ENCODE measurements around the gene KCNK1.
A peak's percentile ranks its signal among the peaks of the same experiment; 100 is the strongest.
"Not testable (repeated sequence)": the region's sequence is repeated elsewhere in the genome, so short reads cannot be mapped to it uniquely, and the experiment has no call there.

KCNK1 gene

DNA sequence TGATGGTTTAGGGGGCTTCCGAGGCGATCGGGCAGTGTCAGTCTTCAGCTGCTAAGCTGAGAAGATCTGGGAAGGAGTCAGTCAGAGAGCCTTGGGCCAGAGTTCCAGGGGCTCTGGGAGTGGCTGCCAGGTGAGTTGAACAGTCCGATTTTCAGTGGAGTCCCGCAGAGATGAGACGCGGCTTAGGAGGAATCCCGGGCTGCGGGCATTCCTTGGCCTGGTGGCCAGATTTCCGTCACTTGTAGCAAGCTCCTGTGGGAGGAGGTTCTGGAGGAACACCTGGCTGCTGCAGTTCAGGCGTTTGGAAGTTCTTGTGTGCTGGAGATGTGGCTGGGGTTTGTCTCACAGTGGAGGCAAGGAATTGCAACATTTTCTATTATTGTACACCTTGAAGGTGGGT, 72.7 kb downstream of the KCNK1 start:
- H3K9me3 ChIP-seq (ENCODE audit: control insufficient read depth, low read length); H3K27me3 ChIP-seq (replicated peaks; ENCODE audit: control insufficient read depth, insufficient read depth, low read length); H3K36me3 ChIP-seq (ENCODE audit: control insufficient read depth, insufficient read depth, low read length, severe bottlenecking); H3K4me3 ChIP-seq (ENCODE audit: low read length); H3K9ac ChIP-seq (ENCODE audit: low read length); DNase-seq (ENCODE audit: low read depth): not testable (repeated sequence)
- peaks cover 14% of the 10 kb centered on the region for H3K4me1 ChIP-seq (ENCODE audit: control insufficient read depth, insufficient read depth, low read length)

DNA sequence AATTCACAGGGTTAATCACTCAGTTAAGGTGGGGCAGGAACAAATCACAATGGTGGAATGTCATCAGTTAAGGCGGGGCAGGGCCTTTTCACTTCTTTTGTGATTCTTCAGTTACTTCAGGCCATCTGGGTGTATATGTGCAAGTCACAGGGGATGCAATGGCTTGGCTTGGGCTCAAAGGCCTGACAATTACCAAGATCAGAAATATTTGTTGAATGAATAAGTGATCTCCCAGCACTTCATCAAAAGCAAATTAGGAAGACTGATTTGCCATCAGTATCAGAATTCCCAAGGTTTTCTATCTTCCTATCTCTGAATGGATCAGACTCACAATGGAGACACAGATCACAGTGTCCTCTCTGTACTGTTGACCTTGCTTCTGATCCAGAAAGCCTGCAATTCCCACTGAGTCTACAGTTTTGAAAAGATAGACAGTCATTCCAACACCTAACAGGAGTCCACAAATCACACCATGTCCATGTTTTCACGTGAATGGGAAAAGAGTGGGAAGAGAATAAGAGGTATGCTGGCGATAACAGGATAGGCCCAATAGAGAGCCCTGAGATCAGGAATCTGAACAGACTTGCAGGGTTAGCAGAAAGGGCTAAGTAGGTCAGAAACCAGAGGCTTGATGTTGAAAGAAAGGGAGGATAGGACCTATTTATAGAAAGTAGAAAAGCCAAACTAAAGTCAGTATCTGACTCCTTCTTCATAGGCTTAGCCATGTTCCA, 75.3 kb downstream of the KCNK1 start:
- H3K36me3 ChIP-seq (ENCODE audit: control insufficient read depth, insufficient read depth, low read length, severe bottlenecking) = no peaks in the 10 kb centered on the region
- H3K4me1 ChIP-seq (ENCODE audit: control insufficient read depth, insufficient read depth, low read length) = peaks cover 14% of the 10 kb centered on the region
- peak overlapping the region; percentile 7 for H3K4me3 ChIP-seq (ENCODE audit: low read length)
- no peak overlapping the region for H3K9ac ChIP-seq (ENCODE audit: low read length)
- peaks cover 4% of the 10 kb centered on the region for H3K27me3 ChIP-seq (replicated peaks; ENCODE audit: control insufficient read depth, insufficient read depth, low read length)
- H3K9me3 ChIP-seq (ENCODE audit: control insufficient read depth, low read length) = no peaks in the 10 kb centered on the region
- no peak for DNase-seq (ENCODE audit: low read depth)

DNA sequence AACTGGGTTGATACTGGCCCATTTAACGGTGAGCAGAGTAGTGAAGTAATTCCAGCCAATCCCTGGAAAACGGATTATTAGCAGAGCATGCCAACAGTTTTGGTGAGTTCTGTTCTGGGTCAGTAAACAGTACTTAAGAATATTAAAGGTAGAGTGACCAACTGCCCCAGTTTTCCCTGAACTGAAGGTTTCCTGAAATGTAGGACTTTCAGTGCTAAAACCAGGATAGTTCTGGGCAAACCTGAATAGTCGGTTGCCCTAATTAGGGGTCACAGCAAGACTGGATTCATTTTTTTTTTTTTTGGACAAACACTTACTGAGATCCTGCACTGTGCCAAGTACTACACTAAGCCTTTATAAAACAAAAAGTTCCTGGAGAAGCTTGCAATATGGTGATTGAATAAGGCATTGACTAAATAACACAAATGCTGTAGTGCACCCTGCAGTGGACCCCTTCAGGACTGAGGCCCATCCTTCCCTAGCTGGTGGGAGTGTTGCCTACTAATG, 75.9 kb downstream of the KCNK1 start:
- H3K27me3 ChIP-seq (replicated peaks; ENCODE audit: control insufficient read depth, insufficient read depth, low read length) = peaks cover 4% of the 10 kb centered on the region
- peaks cover 14% of the 10 kb centered on the region for H3K4me1 ChIP-seq (ENCODE audit: control insufficient read depth, insufficient read depth, low read length)
- H3K9ac ChIP-seq (ENCODE audit: low read length) = no peak overlapping the region
- no peaks in the 10 kb centered on the region for H3K9me3 ChIP-seq (ENCODE audit: control insufficient read depth, low read length)
- no peak for DNase-seq (ENCODE audit: low read depth)
- H3K4me3 ChIP-seq (ENCODE audit: low read length) = peak overlapping the region; percentile 7
- no peaks in the 10 kb centered on the region for H3K36me3 ChIP-seq (ENCODE audit: control insufficient read depth, insufficient read depth, low read length, severe bottlenecking)

DNA sequence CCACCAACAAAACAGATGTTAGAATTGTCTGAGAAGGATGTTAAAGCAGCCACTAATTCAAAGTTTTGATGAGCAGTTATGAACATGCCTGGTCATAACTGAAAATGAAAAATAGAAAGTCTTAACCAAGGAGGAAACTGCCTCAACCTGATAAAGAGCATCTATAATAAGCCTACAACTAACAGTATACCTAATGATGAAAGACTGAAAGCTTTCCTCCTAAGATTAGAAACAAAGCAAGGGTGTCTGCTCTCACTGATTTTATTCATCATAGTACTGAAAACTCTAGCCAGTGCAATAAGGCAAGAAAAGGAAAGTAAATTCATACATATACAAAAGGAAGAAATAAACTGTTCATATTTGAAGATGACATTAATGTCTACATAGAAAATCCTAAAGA, 82.0 kb downstream of the KCNK1 start:
- Histone ChIP-seq H3K9ac (ENCODE audit: low read length) (no peak overlapping the region), H3K4me1 (ENCODE audit: control insufficient read depth, insufficient read depth, low read length) (no peaks in the 10 kb centered on the region), H3K4me3 (ENCODE audit: low read length) (no peak overlapping the region), H3K27me3 (replicated peaks; ENCODE audit: control insufficient read depth, insufficient read depth, low read length) (no peaks in the 10 kb centered on the region), H3K9me3 (ENCODE audit: control insufficient read depth, low read length) (peaks cover 5% of the 10 kb centered on the region), H3K36me3 (ENCODE audit: control insufficient read depth, insufficient read depth, low read length, severe bottlenecking) (no peaks in the 10 kb centered on the region)
- DNase-seq (ENCODE audit: low read depth) = no peak

DNA sequence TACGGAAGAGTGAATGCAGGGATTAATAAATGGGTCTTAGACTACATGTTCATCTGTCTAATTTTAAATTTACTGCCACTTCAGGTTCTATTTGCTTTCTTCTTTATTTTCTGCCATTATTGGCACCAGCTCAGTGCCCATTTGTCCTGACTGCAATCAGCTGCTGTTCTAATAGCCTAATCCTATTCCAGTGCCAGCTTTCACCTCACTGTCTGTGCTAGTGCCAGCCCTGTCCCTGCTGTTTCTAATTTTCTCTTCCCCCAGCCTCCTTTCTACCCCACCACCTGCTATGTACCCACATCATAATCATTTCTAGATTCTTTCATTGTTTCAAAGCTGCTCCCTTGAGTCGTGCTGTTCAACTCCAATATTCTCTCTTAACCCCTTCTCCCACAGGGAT, 86.4 kb downstream of the KCNK1 start:
- Histone ChIP-seq H3K9ac (ENCODE audit: low read length) (no peak overlapping the region), H3K9me3 (ENCODE audit: control insufficient read depth, low read length) (peaks cover 5% of the 10 kb centered on the region), H3K36me3 (ENCODE audit: control insufficient read depth, insufficient read depth, low read length, severe bottlenecking) (no peaks in the 10 kb centered on the region), H3K4me3 (ENCODE audit: low read length) (no peak overlapping the region), H3K4me1 (ENCODE audit: control insufficient read depth, insufficient read depth, low read length) (no peaks in the 10 kb centered on the region), H3K27me3 (replicated peaks; ENCODE audit: control insufficient read depth, insufficient read depth, low read length) (no peaks in the 10 kb centered on the region)
- DNase-seq (ENCODE audit: low read depth) = no peak

DNA sequence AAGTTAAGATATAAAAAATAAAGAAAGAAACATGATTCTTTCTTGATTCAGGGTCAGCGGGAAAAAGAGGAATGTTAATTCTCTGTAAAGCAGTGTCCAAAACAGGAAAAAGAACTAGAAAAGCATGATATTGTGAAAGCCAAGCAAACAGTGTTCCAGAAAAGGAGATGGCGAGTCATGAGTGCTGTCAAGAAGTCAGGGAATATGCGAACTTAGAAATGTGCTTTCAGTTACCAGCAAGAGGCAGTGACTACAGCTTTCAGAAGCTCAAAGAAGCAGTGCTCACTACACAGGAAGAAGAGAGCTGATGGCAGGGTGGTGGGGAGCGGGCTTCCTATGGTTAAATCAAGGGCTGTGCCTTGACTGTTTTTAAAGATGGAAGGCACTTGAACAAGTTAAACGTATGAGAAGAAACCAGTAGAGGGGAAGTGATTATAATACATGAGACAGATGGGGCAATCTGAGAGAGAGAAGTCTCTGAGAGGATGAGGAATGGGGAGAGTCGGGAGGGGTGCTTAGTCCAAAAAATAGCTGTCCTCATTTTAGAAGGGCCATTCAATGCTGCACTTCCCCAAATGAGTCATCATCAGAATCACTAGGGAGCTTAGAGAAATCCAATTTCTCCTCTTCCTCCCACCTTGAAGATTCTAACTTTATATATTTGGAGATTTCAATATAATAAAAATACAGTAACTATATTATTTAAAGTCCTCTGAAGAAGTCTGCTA, 90.4 kb downstream of the KCNK1 start:
- DNase-seq (ENCODE audit: low read depth) = peak; percentile 40
- H3K9me3 ChIP-seq (ENCODE audit: control insufficient read depth, low read length) = no peaks in the 10 kb centered on the region
- H3K9ac ChIP-seq (ENCODE audit: low read length) = no peak overlapping the region
- H3K27me3 ChIP-seq (replicated peaks; ENCODE audit: control insufficient read depth, insufficient read depth, low read length) = no peaks in the 10 kb centered on the region
- peaks cover 9% of the 10 kb centered on the region for H3K4me1 ChIP-seq (ENCODE audit: control insufficient read depth, insufficient read depth, low read length)
- H3K36me3 ChIP-seq (ENCODE audit: control insufficient read depth, insufficient read depth, low read length, severe bottlenecking) = no peaks in the 10 kb centered on the region
- H3K4me3 ChIP-seq (ENCODE audit: low read length) = no peak overlapping the region

DNA sequence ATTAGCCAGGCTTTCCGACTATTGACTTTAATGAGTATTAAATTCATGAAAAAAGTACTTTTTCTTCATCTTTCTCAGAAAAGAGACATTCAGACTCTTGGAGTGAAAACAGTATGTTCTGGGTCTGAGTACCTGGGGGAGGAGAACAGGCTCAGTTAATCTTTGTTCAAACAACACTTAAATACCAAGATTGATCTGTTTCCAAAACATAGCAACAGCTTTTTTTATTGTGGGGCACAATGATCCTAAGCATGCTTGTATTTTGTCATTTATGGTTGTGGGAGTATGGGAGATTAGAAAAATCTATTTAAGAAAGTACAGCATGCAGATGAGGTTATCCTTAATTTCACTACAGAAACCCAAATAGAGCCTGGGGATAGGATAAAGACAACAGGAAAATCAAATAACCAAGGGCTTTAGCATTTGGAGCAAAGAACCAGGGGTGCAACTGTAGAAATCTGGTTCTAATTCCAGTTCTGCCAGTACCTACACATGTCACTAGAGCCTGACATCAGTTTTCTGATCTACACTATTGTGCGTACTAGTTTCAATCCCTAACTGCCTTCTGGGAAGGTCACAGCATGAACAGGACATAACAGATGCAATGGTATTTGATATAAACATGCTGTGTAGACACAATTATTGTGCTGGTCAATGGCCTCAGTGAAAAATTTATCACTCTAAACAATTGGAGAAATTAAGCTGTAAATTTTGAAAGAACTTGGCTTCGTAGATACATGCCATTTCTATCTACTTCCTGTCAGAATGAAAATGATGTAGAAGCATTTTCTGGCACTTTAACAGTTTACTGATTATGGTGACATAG, 91.2 kb downstream of the KCNK1 start:
- DNase-seq (ENCODE audit: low read depth) = no peak
- H3K9ac ChIP-seq (ENCODE audit: low read length) = no peak overlapping the region
- no peaks in the 10 kb centered on the region for H3K27me3 ChIP-seq (replicated peaks; ENCODE audit: control insufficient read depth, insufficient read depth, low read length)
- H3K4me3 ChIP-seq (ENCODE audit: low read length) = no peak overlapping the region
- peaks cover 9% of the 10 kb centered on the region for H3K4me1 ChIP-seq (ENCODE audit: control insufficient read depth, insufficient read depth, low read length)
- no peaks in the 10 kb centered on the region for H3K36me3 ChIP-seq (ENCODE audit: control insufficient read depth, insufficient read depth, low read length, severe bottlenecking)
- no peaks in the 10 kb centered on the region for H3K9me3 ChIP-seq (ENCODE audit: control insufficient read depth, low read length)

DNA sequence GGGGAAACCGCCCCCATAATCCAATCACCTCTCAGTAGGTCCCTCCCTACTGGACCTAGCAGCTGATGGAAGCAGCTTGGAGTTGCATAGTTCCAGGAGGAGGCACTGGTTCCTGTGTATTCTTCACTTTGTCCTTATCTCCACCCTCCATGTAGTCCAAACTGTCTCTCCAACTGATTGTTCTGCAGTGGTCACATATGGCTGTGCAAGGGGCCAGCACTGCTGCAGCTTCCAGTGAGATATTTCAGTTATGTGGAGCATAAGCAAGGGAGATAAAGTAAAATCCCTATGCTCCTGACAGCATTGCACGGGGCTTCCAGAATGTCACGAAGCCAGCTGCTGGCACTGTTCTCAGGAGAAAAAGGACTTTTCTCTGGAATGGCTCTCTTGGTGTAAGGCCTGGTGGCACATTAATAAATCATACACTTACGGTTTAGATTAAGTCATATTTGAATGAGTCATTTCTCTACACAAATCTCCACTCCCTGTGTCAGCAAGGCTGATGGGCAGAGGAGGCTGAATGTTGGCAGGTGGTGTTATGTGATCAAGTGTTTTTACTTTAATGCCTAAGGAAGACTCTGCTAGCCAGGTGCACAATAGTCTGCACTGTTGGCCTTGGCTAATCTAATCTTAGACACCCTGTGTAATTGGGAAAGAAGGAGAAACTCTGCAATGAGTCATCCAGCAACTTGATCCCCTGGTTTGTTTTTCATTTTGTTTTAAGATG, 93.4 kb downstream of the KCNK1 start:
- no peaks in the 10 kb centered on the region for H3K9me3 ChIP-seq (ENCODE audit: control insufficient read depth, low read length)
- no peak overlapping the region for H3K4me3 ChIP-seq (ENCODE audit: low read length)
- peak; percentile 49 for DNase-seq (ENCODE audit: low read depth)
- H3K9ac ChIP-seq (ENCODE audit: low read length) = no peak overlapping the region
- H3K36me3 ChIP-seq (ENCODE audit: control insufficient read depth, insufficient read depth, low read length, severe bottlenecking) = no peaks in the 10 kb centered on the region
- H3K4me1 ChIP-seq (ENCODE audit: control insufficient read depth, insufficient read depth, low read length) = peaks cover 9% of the 10 kb centered on the region
- no peaks in the 10 kb centered on the region for H3K27me3 ChIP-seq (replicated peaks; ENCODE audit: control insufficient read depth, insufficient read depth, low read length)

DNA sequence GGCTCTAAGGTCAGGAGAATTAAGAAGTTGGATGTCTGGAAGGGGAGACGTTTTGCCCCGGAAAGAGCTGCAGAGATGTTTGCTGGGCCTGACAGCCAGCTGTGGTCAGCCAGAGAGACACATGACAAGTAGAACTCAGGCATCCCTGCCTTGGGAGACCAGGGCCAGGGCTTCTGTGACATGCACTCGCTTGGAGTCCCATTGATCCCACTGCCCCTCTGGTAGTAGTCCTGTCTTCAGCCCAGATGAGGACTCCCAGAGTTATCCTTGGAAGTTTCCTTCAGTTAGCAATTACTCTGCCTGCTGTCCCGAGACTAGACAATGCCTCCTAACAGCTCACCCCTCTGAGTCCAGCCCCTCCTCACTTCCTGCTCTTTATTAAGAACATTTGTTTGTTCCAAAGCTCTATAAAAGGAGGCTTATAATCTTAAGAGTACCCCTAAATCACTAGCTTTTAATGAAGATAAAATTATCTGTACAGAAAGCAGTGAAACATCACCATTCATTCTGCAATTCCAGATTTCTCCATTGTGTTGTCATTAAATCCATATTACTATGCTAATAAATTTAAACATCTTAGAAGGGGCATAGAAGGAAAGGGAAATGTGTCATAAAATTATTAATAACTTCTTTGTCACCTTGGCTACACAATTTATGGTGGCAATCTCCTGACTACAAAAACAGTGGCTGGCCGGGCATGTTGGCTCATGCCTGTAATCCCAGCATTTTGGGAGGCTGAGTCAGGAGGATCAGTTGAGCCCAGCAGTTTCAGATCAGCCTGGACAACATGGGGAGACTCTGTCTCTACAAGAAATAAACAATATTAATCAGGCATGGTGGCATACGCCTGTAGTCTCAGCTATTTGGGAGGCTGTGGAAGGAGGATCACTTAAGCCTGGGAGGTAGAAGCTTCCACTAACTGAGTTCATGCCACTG, 94.2 kb downstream of the KCNK1 start:
- Histone ChIP-seq H3K9ac (ENCODE audit: low read length) (no peak overlapping the region), H3K27me3 (replicated peaks; ENCODE audit: control insufficient read depth, insufficient read depth, low read length) (no peaks in the 10 kb centered on the region), H3K36me3 (ENCODE audit: control insufficient read depth, insufficient read depth, low read length, severe bottlenecking) (no peaks in the 10 kb centered on the region), H3K9me3 (ENCODE audit: control insufficient read depth, low read length) (no peaks in the 10 kb centered on the region), H3K4me3 (ENCODE audit: low read length) (no peak overlapping the region), H3K4me1 (ENCODE audit: control insufficient read depth, insufficient read depth, low read length) (peaks cover 9% of the 10 kb centered on the region)
- DNase-seq (ENCODE audit: low read depth) = no peak

DNA sequence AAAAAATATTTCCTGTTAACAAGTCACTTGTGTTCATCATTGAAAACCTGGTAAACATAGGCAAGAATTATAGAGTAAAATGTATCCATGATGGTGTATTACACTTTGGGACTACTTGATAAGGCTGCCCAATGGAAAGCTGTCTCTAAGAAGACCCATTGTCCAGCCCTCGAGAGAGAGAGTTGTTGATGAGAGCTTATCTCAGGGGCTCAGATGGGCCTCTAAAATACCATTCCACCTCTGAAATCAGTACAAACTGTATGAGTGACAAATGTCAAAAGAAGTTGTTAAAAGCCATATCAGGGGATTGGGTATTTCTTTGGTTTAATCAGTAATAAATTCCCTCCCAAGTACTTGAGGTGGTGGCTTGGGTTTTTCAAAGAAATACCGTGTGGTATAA, 96.1 kb downstream of the KCNK1 start:
- Histone ChIP-seq H3K9ac (ENCODE audit: low read length) (no peak overlapping the region), H3K4me3 (ENCODE audit: low read length) (no peak overlapping the region), H3K9me3 (ENCODE audit: control insufficient read depth, low read length) (no peaks in the 10 kb centered on the region), H3K36me3 (ENCODE audit: control insufficient read depth, insufficient read depth, low read length, severe bottlenecking) (no peaks in the 10 kb centered on the region), H3K4me1 (ENCODE audit: control insufficient read depth, insufficient read depth, low read length) (peaks cover 9% of the 10 kb centered on the region), H3K27me3 (replicated peaks; ENCODE audit: control insufficient read depth, insufficient read depth, low read length) (peaks cover 3% of the 10 kb centered on the region)
- DNase-seq (ENCODE audit: low read depth) = no peak

Measured in adipocyte (in vitro differentiated cells).